ENCODE results near the gene ALDH1B1.

The ALDH1B1 gene

GRCh38 chr9:38432922-38433510, 40.5 kb downstream of the ALDH1B1 start:
- DNase-seq (ENCODE audit: extremely low spot score, insufficient read length, low read depth): no peak
- FAIRE-seq: peak; percentile 78

- FAIRE-seq (no peak), DNase-seq (ENCODE audit: extremely low spot score, insufficient read length, low read depth) (no peak)
These were observed 41.9 kb downstream of the ALDH1B1 start for GRCh38 chr9:38434365-38434764.

- FAIRE-seq (no peak), DNase-seq (ENCODE audit: extremely low spot score, insufficient read length, low read depth) (no peak)
These were observed 42.4 kb downstream of the ALDH1B1 start for GRCh38 chr9:38434853-38435252.

DNA sequence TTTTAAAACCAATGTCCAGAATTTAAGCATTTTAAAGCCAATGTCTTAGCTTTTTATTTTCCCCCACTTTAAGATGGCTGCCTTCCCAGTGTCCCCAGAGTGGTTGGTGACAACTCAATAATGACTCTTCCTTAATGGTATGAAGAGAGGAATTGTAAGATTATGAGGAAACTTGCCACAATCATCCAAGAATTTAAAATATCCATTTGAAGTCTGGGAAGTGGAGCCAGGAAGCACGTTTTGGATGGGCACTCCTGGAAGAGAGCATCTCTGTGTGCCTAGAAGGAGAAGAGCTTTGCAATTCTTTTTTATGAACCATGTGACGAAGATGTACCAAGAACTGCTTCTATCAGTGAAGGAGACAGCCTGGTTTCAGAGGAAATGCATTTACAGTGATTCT, 43.0 kb downstream of the ALDH1B1 start:
- no peak for FAIRE-seq
- no peak for DNase-seq (ENCODE audit: extremely low spot score, insufficient read length, low read depth)

DNA sequence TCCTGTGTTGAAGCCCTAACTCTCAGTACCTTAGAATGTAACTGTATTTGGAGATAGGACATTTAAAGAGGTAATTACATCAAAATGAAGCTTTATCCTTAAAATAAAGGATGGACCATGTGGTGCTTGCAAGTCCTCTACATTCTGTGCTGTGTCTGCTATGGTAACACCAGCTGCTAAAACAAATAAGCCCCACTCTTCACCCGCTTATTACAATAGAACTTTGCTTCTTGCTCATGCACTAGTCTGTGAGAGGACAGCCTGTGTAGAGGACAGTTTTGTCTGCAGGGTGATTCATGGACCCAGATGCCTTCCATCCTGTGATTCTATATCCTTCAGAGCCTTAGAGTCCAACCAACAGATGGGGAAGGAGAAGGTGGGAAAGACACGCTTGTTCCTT, 44.2 kb downstream of the ALDH1B1 start:
- no peak for FAIRE-seq
- DNase-seq (ENCODE audit: extremely low spot score, insufficient read length, low read depth): no peak

DNA sequence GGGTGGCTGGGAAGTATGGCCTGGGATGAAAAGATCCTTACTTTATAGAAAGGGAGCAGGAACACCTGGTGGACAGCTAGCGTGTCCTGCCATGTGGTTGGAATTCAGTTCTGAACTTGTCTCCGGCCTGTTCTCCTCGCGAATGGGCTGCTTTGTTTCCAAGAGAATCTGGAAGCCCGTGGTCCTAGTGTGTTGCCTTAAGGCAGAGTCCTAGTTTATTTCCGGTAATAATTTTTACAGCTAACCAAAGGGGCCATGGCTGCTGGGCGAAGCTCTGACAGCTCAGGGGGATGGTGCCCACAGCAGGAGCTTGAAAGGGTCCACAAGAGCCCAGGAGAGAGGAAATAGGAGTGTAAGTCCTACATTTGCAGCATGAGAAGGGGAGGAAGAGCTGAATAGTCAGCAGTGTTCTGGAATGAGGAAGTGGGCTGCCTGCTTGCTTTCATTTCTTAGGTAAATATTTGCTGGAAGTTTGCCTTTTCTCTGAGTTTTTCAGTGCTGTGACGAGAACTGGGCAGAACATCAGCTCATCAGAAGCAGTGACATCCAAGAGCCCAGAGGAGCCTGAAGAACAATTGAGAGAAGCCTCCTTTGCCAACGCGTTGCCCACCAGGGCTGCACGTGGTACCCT, 44.8 kb downstream of the ALDH1B1 start:
- FAIRE-seq (peak; percentile 75), DNase-seq (ENCODE audit: extremely low spot score, insufficient read length, low read depth) (no peak)

GRCh38 chr9:38439291-38439915, 46.9 kb downstream of the ALDH1B1 start:
- DNase-seq (ENCODE audit: extremely low spot score, insufficient read length, low read depth) (no peak), FAIRE-seq (no peak)

DNA sequence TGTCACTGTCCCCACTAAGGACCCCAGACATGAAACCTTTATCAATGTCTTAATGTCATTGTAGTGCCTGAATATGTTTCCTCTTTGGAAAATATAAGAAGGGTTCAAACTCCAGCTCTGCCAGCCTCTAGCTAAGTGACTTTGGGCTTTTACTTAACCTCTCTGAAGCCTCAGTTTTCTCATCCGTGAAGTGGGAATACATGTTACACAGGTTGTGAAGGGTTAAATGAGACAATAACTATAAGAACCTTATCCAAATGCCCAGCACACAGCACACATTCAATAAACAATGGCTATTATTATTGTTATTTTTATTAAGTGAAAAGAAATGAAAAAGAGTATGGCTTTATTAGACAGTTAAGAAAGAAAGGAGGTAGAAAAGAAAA, 47.4 kb downstream of the ALDH1B1 start:
- DNase-seq (ENCODE audit: extremely low spot score, insufficient read length, low read depth): no peak
- no peak for FAIRE-seq

DNA sequence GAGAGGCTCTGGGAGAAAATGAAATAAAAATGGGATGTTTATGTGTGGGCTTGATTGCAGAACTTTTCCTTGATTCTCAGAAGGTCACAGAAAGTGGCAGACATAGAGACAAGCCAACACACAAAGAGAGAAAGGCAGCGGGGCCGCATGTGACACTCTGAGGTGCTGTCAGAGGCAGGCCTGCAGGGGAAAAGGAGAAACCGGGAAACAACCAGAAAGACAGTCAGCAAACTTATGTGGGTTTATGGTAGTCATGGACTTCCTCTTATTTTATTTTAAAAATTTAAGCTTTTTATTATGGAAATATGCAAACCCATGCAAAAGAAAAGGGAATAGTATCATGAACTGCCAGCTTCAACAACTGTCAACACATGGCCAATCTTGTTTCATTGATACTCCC, 48.0 kb downstream of the ALDH1B1 start:
- no peak for DNase-seq (ENCODE audit: extremely low spot score, insufficient read length, low read depth)
- FAIRE-seq: no peak

DNA sequence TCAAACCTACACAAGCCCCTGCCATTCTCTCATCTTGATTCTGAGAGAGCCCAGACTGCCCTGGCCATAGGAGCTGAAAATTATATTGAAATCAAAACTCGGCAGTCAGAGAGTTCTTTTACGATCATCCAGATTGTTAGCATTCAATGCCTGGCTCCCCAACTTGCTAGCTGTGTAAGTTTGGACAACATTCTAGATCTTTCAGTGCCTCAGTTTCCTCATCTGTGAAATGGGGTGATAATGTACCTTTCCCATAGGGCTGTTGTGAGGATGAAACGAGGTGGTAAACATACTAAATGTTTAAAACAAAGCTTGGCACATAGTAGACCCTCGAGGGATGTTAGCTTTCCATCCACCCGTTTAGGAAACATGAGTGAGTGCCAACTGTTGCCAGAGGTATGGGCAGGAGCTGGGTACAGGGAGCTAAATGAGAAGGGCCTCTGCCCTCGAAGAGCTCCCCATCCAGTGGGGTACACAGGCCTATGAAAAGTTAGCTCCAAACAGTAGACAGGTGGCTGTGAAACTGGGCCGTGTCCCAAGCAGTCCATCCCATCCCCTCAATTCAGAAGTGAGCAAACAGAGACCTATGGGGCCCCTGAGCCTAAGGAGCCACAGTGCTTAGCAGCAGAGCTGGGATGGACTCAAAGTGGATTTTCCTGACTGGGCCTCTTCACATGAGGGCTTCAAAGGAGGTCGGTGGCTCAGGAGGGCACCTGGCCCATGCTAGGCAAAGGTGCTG, 49.0 kb downstream of the ALDH1B1 start:
- DNase-seq (ENCODE audit: extremely low spot score, insufficient read length, low read depth): no peak
- FAIRE-seq: no peak

GRCh38 chr9:38442473-38443096, 50.1 kb downstream of the ALDH1B1 start:
- no peak for DNase-seq (ENCODE audit: extremely low spot score, insufficient read length, low read depth)
- FAIRE-seq: no peak

- FAIRE-seq (no peak), DNase-seq (ENCODE audit: extremely low spot score, insufficient read length, low read depth) (no peak)
These were observed 50.7 kb downstream of the ALDH1B1 start for GRCh38 chr9:38443181-38443580.

DNA sequence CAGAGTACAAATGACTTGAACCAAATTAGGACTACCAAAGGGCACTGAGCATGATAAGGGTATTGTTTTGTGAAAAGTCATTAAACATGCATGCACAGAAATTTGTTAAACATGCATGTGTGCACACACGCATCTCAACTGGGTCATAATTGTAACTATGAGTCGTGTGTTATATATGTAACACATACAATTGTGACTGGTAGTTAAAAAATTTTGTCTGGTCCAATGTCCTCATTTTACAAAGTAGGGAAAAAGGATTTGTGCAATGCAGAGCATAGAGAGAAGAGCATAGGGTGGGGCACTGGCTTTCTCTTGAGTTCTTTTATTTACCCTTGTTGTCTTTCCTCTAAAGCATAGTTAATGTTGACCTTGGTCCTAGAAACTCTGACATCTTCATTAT, 51.1 kb downstream of the ALDH1B1 start:
- DNase-seq (ENCODE audit: extremely low spot score, insufficient read length, low read depth) (no peak), FAIRE-seq (no peak)

DNA sequence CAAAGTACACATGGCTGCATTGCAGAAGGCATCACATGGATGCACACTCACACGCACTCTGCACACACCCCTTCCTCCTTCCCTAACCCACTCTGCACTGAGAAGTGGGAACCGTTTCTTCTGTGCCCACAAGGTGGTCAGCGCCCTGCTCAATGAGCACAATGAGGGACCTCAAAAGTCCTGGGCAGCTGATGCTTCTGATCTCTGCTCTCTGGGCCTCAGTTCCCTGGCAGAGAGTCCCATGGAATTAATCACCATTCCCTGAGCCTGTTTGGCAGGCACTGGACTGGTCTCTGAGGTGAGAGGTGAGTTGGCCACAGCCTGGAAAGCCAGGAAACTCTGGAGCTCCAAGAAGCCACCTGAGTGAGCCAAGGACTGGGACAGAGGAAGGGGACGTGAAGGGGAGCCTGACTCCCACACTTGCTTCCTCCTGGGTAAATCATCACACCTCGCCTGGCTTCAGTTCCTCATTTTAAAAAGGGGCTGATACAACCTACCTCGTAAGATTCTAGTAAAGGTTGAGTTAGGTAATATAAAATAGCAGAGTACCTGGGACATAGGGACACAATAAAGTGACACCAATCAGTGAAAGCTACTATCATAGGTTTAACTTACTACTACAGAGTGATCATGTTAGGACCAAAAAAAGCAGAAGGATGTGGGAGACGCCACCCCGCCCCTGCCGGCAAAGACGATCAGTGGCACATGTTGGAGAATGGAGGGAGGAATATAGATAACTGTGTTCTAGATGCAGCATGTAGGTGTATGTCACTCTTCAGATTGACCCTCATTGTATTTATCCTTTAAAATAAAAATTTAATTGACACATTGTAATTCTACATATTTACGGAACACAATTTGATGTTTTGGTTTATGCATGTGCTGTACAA, 52.9 kb downstream of the ALDH1B1 start:
- FAIRE-seq: peak; percentile 89
- DNase-seq (ENCODE audit: extremely low spot score, insufficient read length, low read depth): peak; percentile 40

DNA sequence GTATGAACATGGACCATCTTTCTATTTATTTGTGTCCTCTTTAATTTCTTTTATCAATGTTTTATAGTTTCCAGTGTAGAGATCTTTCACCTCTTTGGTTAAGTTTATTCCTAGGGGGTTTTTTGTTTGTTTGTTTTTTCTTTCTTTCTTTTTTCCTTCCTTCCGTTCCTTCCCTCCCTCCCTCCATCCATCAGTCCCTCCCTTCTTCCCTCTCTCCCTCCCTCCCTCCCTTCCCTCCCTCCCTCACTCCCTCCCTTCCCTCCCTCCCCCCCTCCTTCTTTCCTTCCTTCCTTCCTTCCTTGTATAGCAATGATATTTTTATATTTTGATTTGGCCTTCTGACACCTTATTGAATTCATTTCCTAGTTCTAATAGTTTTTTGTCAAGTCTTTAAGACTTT, 55.2 kb downstream of the ALDH1B1 start:
- DNase-seq (ENCODE audit: extremely low spot score, insufficient read length, low read depth): no peak
- no peak for FAIRE-seq
